Activated CD4-positive, alpha-beta memory T cell treated with anti-CD3 and anti-CD28 coated beads, Interleukin-2, amount 10 ng/mL, durations not matched to agents 7 days and 5 days (primary cell): ENCODE data around the gene CCDC88C. TPM values are rescaled to one million over a fixed set of nuclear protein-coding genes. Genes with fewer than 3 reads are reported as not detected.

Experiments used
- CTCF ChIA-PET: fragments of 350-600 bp; sonication (Branson Sonifier 250); formaldehyde crosslinking; loops from one replicate; lab custom pipeline; 2021; ENCODE audit warnings: antibody characterized with exemption, inconsistent platforms; lab: Charles Lee
- POLR2A ChIA-PET: fragments of 350-600 bp; sonication (Branson Sonifier 250); formaldehyde crosslinking; loops from one replicate; lab custom pipeline; 2021; ENCODE audit warnings: antibody characterized with exemption; lab: Charles Lee
- DNase-seq: peaks from one replicate; pipeline ENCODE4 v3.0.0-alpha.2; 2020
- H3K27ac Mint-ChIP-seq: one replicate; pipeline ENCODE4 v1.8.0; 2021; ENCODE audit warnings: mild to moderate bottlenecking, mixed read lengths
- H3K27me3 Mint-ChIP-seq: one replicate; pipeline ENCODE4 v1.8.0; 2021; ENCODE audit warnings: mixed read lengths
- H3K36me3 Mint-ChIP-seq: one replicate; pipeline ENCODE4 v1.8.0; 2021; ENCODE audit warnings: low read depth, mixed read lengths
- H3K4me1 Mint-ChIP-seq: one replicate; pipeline ENCODE4 v1.8.0; 2021; ENCODE audit warnings: mixed read lengths
- H3K4me3 Mint-ChIP-seq: one replicate; pipeline ENCODE4 v1.8.0; 2021; ENCODE audit warnings: mild to moderate bottlenecking, mixed read lengths
- H3K9me3 Mint-ChIP-seq: one replicate; pipeline ENCODE4 v1.8.0; 2021; ENCODE audit warnings: mixed read lengths
- total RNA-seq, 2 experiments: library from RNA; stranded (reverse); gene quantifications; one replicate each; pipeline ENCODE4 v1.2.3, GENCODE V29; 2021

The CCDC88C gene
- total RNA-seq, 2 experiments from 2014 or later, result 168 to 175 TPM

GRCh38 chr14:91395466-91395865 is 22.2 kb downstream of the CCDC88C start:
- Mint-ChIP-seq H3K9me3 (no peaks in the 10 kb centered on the region), H3K36me3 (peaks cover 57% of the 10 kb centered on the region)
- POLR2A ChIA-PET, result interaction anchor here (6.2 to 11.9 kb wide), 2 partner anchors 20 to 22 kb away, joined by 77 to 308 read pairs; partner anchors contain the start of gene CCDC88C

GRCh38 chr14:91394105-91395081 is 23.2 kb downstream of the CCDC88C start:
- DNase-seq, result no peak
- Mint-ChIP-seq H3K4me3 (no peak overlapping the region), H3K9me3 (no peaks in the 10 kb centered on the region), H3K27ac (no peak overlapping the region), H3K4me1 (peaks cover 93% of the 10 kb centered on the region), H3K36me3 (peaks cover 58% of the 10 kb centered on the region), H3K27me3 (no peaks in the 10 kb centered on the region)
- ChIA-PET POLR2A (interaction anchor here (0.6 to 11.9 kb wide), 6 partner anchors 17 to 994 kb away, joined by 3 to 308 read pairs (median 4); partner anchors contain the start of gene CCDC88C), CTCF (interaction anchor here (1.0 to 1.2 kb wide), 2 partner anchors 11 to 39 kb away, joined by 3 to 5 read pairs; no protein-coding TSS in a partner anchor)

More at GRCh38 chr14:91395466-91395865, 22.2 kb downstream of the CCDC88C start:
- no peak overlapping the region for H3K4me3 Mint-ChIP-seq
- DNase-seq, result no peak
- H3K27ac Mint-ChIP-seq, result no peak overlapping the region
- peaks cover 97% of the 10 kb centered on the region for H3K4me1 Mint-ChIP-seq
- H3K27me3 Mint-ChIP-seq, result no peaks in the 10 kb centered on the region
- CTCF ChIA-PET, result interaction anchor here (1.0 to 1.3 kb wide), 2 partner anchors 10 to 78 kb away, joined by 3 read pairs; no protein-coding TSS in a partner anchor

GRCh38 chr14:91392623-91393303 is 24.9 kb downstream of the CCDC88C start:
- Mint-ChIP-seq H3K9me3 (no peaks in the 10 kb centered on the region), H3K36me3 (peaks cover 67% of the 10 kb centered on the region), H3K4me1 (peaks cover 93% of the 10 kb centered on the region), H3K27me3 (no peaks in the 10 kb centered on the region), H3K27ac (no peak overlapping the region), H3K4me3 (no peak overlapping the region)
- CTCF ChIA-PET, result interaction anchor here (0.8 to 2.0 kb wide), 3 partner anchors 18 to 37 kb away, joined by 4 to 10 read pairs (median 5); partner anchors contain the start of gene CCDC88C
- no peak for DNase-seq
- POLR2A ChIA-PET, result interaction anchor here (1.2 to 5.4 kb wide), 3 partner anchors 24 to 43 kb away, joined by 5 to 24 read pairs (median 5); partner anchors contain the start of gene CCDC88C

GRCh38 chr14:91390165-91390778 is 27.3 kb downstream of the CCDC88C start:
- DNase-seq, result no peak
- no peaks in the 10 kb centered on the region for H3K9me3 Mint-ChIP-seq
- H3K4me3 Mint-ChIP-seq, result no peak overlapping the region
- H3K4me1 Mint-ChIP-seq, result peaks cover 85% of the 10 kb centered on the region
- peaks cover 57% of the 10 kb centered on the region for H3K36me3 Mint-ChIP-seq
- H3K27me3 Mint-ChIP-seq, result no peaks in the 10 kb centered on the region
- CTCF ChIA-PET, result interaction anchor here (0.6 kb wide), 1 partner anchor 40 kb away, joined by 3 read pairs; no protein-coding TSS in a partner anchor
- POLR2A ChIA-PET, result interaction anchor here (0.5 to 5.4 kb wide), 2 partner anchors 26 to 271 kb away, joined by 3 to 24 read pairs; partner anchors contain the start of gene CCDC88C
- H3K27ac Mint-ChIP-seq, result peak overlapping the region; percentile 52

- H3K9me3 Mint-ChIP-seq, result no peaks in the 10 kb centered on the region
- no peak overlapping the region for H3K4me3 Mint-ChIP-seq
Measured at GRCh38 chr14:91389150-91389549, 28.5 kb downstream of the CCDC88C start.

DNA sequence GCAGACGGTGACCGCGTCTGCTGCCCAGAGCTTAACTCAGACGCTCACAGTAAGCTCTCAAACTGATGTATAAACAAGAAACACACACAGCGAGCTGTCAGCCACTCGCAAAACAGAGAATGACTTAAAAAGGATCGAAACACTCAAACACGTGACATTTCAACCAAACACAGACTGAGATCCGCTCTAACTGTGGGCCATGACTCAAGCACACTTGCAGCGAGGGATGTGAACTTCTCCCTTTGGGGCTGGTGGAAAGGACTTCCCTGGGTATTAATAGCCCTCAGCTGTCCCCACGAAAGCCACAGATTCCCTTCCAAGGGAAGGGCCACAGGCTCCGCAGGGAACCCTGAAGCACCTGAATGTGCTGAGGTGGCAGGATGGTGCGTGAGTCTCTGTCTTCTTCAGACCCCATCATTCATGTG is 29.1 kb downstream of the CCDC88C start:
- DNase-seq, result peak; percentile 63
- ChIA-PET CTCF (interaction anchor here (0.9 to 1.8 kb wide), 5 partner anchors 9 to 65 kb away, joined by 3 to 6 read pairs (median 5); partner anchors contain the start of gene CCDC88C), POLR2A (interaction anchor here (0.7 to 5.4 kb wide), 12 partner anchors 9 to 78 kb away, joined by 3 to 25 read pairs (median 5); partner anchors contain the start of gene CCDC88C)
- Mint-ChIP-seq H3K36me3 (peaks cover 54% of the 10 kb centered on the region), H3K4me1 (peaks cover 83% of the 10 kb centered on the region), H3K9me3 (no peaks in the 10 kb centered on the region), H3K4me3 (no peak overlapping the region), H3K27me3 (no peaks in the 10 kb centered on the region), H3K27ac (peak overlapping the region; percentile 72)

More at GRCh38 chr14:91389150-91389549, 28.5 kb downstream of the CCDC88C start:
- Mint-ChIP-seq H3K27me3 (no peaks in the 10 kb centered on the region), H3K4me1 (peaks cover 84% of the 10 kb centered on the region), H3K27ac (peak overlapping the region; percentile 72), H3K36me3 (peaks cover 55% of the 10 kb centered on the region)
- no peak for DNase-seq
- ChIA-PET CTCF (interaction anchor here (1.8 kb wide), 1 partner anchor 66 kb away, joined by 6 read pairs; no protein-coding TSS in a partner anchor), POLR2A (interaction anchor here (1.3 to 5.4 kb wide), 8 partner anchors 9 to 38 kb away, joined by 4 to 25 read pairs (median 6); partner anchors contain the start of gene CCDC88C)

DNA sequence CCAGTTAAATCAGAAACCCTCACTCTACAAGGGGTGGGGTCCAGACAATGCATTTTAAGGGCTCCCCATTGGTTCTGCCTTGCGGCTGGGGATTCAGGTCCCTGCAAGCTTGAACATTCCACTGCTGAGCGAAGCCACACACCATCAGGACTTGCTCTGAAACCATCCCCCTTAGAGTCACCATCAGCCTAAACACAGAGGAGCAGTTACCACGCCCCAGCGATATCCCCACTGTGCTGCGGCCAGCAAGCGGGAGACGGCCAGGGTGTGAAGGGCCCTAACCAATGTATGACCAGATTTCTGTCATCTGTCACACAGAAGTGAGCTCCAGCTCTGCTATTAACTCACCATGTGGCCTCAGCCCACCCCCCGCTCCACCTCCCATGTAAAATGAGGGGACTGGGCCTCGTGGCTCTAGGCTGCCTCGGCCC is 29.7 kb downstream of the CCDC88C start:
- Mint-ChIP-seq H3K9me3 (no peaks in the 10 kb centered on the region), H3K4me3 (no peak overlapping the region), H3K27me3 (no peaks in the 10 kb centered on the region), H3K4me1 (peaks cover 83% of the 10 kb centered on the region), H3K36me3 (peaks cover 56% of the 10 kb centered on the region), H3K27ac (peak overlapping the region; percentile 72)
- ChIA-PET CTCF (interaction anchor here (0.9 to 1.8 kb wide), 5 partner anchors 10 to 65 kb away, joined by 3 to 6 read pairs (median 5); partner anchors contain the start of gene CCDC88C), POLR2A (interaction anchor here (0.7 to 5.4 kb wide), 12 partner anchors 9 to 77 kb away, joined by 3 to 25 read pairs (median 4); partner anchors contain the start of gene CCDC88C)
- no peak for DNase-seq

- no peaks in the 10 kb centered on the region for H3K9me3 Mint-ChIP-seq
- no peak for DNase-seq
- peaks cover 62% of the 10 kb centered on the region for H3K36me3 Mint-ChIP-seq
- no peak overlapping the region for H3K27ac Mint-ChIP-seq
- H3K4me1 Mint-ChIP-seq, result peaks cover 84% of the 10 kb centered on the region
- ChIA-PET POLR2A (interaction anchor here (0.9 to 5.4 kb wide), 6 partner anchors 11 to 70 kb away, joined by 3 to 25 read pairs (median 6); partner anchors contain the start of gene CCDC88C), CTCF (interaction anchor here (1.2 to 1.6 kb wide), 4 partner anchors 9 to 40 kb away, joined by 3 to 6 read pairs (median 4); partner anchors contain the start of gene CCDC88C)
- H3K27me3 Mint-ChIP-seq, result no peaks in the 10 kb centered on the region
- no peak overlapping the region for H3K4me3 Mint-ChIP-seq
Measured at GRCh38 chr14:91387169-91387835, 30.3 kb downstream of the CCDC88C start.

DNA sequence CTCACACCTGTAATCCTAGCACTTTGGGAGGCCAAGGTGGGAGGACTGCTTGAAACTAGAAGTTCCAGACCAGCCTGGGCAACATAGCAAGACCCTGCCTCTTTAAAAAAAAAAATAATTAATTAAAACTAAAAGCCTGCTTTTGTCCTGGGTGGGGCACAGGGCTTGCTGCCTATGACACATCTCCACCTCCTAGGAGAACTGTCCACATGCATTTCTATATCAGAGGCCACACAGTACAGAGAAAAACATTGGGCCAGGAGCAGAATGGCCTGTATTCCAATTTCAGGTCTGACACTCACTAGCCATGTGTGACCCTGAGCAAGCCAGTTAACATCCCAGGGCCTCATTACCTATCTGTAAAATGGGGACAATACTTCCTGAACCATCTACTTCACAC is 31.9 kb downstream of the CCDC88C start:
- DNase-seq, result no peak
- Mint-ChIP-seq H3K4me1 (peaks cover 85% of the 10 kb centered on the region), H3K27ac (no peak overlapping the region), H3K4me3 (no peak overlapping the region), H3K27me3 (no peaks in the 10 kb centered on the region), H3K9me3 (no peaks in the 10 kb centered on the region), H3K36me3 (peaks cover 60% of the 10 kb centered on the region)
- ChIA-PET POLR2A (interaction anchor here (1.0 to 4.8 kb wide), 3 partner anchors 12 to 30 kb away, joined by 4 to 25 read pairs (median 5); no protein-coding TSS in a partner anchor), CTCF (no interaction called here)

DNA sequence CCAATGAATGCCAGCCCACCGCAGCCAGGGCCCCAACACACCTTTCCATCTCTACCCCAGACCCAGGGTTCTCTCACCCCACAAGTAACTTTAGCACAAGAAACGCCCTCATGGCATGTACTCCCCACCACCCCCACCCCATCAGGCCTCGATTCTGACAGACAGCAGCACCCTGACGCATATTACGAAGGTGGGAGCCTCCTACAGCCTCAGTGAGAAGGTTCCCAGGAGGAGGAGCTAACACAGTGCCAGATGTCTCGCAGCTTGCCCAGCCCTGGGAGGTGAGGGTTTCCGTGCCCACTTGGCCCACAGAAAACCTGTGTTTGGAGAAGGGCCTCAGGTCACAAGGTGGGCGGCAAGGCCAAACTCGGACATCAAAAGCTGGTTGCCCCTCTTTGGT is 32.4 kb downstream of the CCDC88C start:
- POLR2A ChIA-PET, result interaction anchor here (1.6 to 4.8 kb wide), 2 partner anchors 11 to 31 kb away, joined by 5 to 25 read pairs; no protein-coding TSS in a partner anchor
- H3K4me1 Mint-ChIP-seq, result peaks cover 85% of the 10 kb centered on the region
- H3K27me3 Mint-ChIP-seq, result no peaks in the 10 kb centered on the region
- no peak overlapping the region for H3K27ac Mint-ChIP-seq
- peaks cover 60% of the 10 kb centered on the region for H3K36me3 Mint-ChIP-seq
- CTCF ChIA-PET, result no interaction called here
- no peaks in the 10 kb centered on the region for H3K9me3 Mint-ChIP-seq
- no peak for DNase-seq
- no peak overlapping the region for H3K4me3 Mint-ChIP-seq

DNA sequence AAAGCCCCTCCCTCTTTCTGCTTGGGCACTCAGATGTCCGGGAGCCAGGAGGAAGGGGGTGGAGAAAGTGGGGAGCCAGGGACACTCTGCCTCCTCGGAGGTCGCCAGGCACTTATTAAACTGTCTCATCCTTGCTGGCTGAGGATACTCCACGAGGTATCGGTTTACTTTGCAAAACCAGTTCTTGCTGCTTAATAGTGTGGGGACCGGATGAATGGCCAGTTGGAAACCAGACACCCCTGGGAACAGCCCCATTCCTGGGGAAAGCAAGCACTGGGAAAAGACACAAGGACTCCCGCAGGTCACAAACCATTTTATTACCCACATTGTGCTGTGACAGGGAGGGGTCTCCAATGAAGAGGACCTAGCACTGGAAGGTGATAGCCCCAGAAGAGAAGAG is 34.2 kb downstream of the CCDC88C start:
- DNase-seq, result no peak
- Mint-ChIP-seq H3K27ac (no peak overlapping the region), H3K27me3 (no peaks in the 10 kb centered on the region), H3K4me1 (peaks cover 90% of the 10 kb centered on the region), H3K9me3 (no peaks in the 10 kb centered on the region), H3K4me3 (no peak overlapping the region), H3K36me3 (peaks cover 63% of the 10 kb centered on the region)
- ChIA-PET POLR2A (interaction anchor here (1.2 kb wide), 1 partner anchor 10 kb away, joined by 3 read pairs; no protein-coding TSS in a partner anchor), CTCF (no interaction called here)
